ENCODE measurements around the gene FKBP2. TPM values are rescaled to one million over a fixed set of nuclear protein-coding genes. Genes with fewer than 3 reads are reported as not detected.

FKBP2 gene
- total RNA-seq, 1 experiment from 2014 or later, result 84.2 TPM

DNA sequence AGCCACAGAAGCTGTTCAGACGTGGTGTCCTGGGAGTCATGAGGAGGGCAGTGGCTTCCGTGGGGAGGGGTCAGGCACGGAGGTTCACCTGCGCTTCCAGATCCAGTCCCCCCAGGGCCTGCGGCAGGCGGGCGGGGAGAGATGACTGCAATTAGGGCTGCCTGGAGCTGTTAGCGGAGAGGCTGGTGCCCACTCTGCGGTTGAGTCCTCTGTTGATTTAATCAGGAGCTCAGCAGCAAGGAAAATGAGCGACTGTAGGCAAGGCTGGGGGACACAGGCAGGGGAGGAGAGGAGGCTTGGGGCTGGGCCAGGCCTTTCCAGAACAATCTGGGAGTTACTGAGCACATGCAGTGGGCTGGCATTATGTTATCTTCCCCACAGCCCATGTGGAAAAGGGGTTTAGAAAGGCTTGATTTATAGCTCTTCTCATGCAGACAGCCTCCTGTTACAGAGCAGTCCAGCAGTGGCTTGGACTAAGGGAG is 23.5 kb downstream of the FKBP2 start:
- TF ChIP-seq CTCF (conservative IDR thresholded peaks at IDR 0.05), result no peak
- TF ChIP-seq EZH2 (IDR thresholded peaks at IDR 0.05; ENCODE audit: low read depth), result no peak
- no peak overlapping the region for H3K27ac ChIP-seq
- H3K4me1 ChIP-seq (replicated peaks; ENCODE audit: insufficient read depth), result peaks cover 14% of the 10 kb centered on the region
- intact Hi-C loops (cut with micrococcal nuclease; ENCODE audit: unreplicated experiment), result no loop called here
- no peaks in the 10 kb centered on the region for H3K79me2 ChIP-seq (ENCODE audit: low read depth)
- H3K9me2 ChIP-seq (ENCODE audit: insufficient read depth), result no peaks in the 10 kb centered on the region
- no peaks in the 10 kb centered on the region for H3K9me3 ChIP-seq (ENCODE audit: insufficient read depth, low read depth)
- ChIA-PET POLR2A (ENCODE audit: unreplicated experiment) (no interaction called here), CTCF (interaction anchor here (0.6 kb wide), 1 partner anchor 918 kb away, joined by 8 read pairs; no protein-coding TSS in a partner anchor)
- H3K27me3 ChIP-seq (ENCODE audit: insufficient read depth, low read depth), result no peaks in the 10 kb centered on the region
- peaks cover 9% of the 10 kb centered on the region; the same call in 1 of the 2 replicates for H3K36me3 ChIP-seq (ENCODE audit: low read depth)
- H3K4me2 ChIP-seq, result no peak overlapping the region
- DNase-seq, result peak in 1 of 2 experiments; percentile 28
- H4K20me1 ChIP-seq (ENCODE audit: insufficient read depth), result no peaks in the 10 kb centered on the region
- no peak overlapping the region for H2AFZ ChIP-seq
- no peak overlapping the region for H3K4me3 ChIP-seq
- H3F3A ChIP-seq (ENCODE audit: insufficient read depth, low read depth), result peaks cover 28% of the 10 kb centered on the region
- no TSS peak for BruUV-seq (replicated peaks)

GRCh38 chr11:64265176-64266160 is 24.6 kb downstream of the FKBP2 start:
- Histone ChIP-seq H3K4me1 (replicated peaks; ENCODE audit: insufficient read depth) (peaks cover 14% of the 10 kb centered on the region), H3K4me3 (no peak overlapping the region), H3K27me3 (ENCODE audit: insufficient read depth, low read depth) (no peaks in the 10 kb centered on the region), H3K79me2 (ENCODE audit: low read depth) (no peaks in the 10 kb centered on the region), H3K36me3 (ENCODE audit: low read depth) (peaks cover 9% of the 10 kb centered on the region; the same call in 1 of the 2 replicates), H3K9me3 (ENCODE audit: insufficient read depth, low read depth) (no peaks in the 10 kb centered on the region), H3K9me2 (ENCODE audit: insufficient read depth) (no peaks in the 10 kb centered on the region), H3F3A (ENCODE audit: insufficient read depth, low read depth) (peaks cover 31% of the 10 kb centered on the region), H3K4me2 (no peak overlapping the region), H2AFZ (no peak overlapping the region), H4K20me1 (ENCODE audit: insufficient read depth) (no peaks in the 10 kb centered on the region), H3K27ac (no peak overlapping the region)
- ChIA-PET POLR2A (ENCODE audit: unreplicated experiment) (no interaction called here), CTCF (no interaction called here)
- intact Hi-C loops (cut with micrococcal nuclease; ENCODE audit: unreplicated experiment), result no loop called here
- no TSS peak for BruUV-seq (replicated peaks)
- no peak for TF ChIP-seq EZH2 (IDR thresholded peaks at IDR 0.05; ENCODE audit: low read depth)
- no peak for TF ChIP-seq CTCF (conservative IDR thresholded peaks at IDR 0.05)
- DNase-seq, result peak in 1 of 2 experiments; percentile 17

DNA sequence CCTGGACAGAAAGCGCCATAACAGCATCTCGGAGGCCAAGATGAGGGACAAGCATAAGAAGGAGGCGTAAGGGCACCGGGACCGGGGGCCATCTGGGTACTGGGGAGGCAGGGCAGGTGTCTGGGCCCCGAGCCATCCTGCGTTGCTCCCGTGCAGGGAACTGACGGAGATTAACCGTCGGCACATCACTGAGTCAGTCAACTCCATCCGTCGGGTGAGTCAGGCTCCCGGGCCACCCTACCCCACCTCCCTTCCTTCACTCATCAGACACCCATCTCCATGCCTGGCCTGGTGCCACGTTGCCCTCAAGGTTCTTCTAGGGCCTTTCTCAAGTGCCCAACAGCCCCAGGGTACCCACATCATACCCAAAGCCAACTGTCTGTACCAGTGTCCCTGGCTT is 25.4 kb downstream of the FKBP2 start:
- no peak overlapping the region for H3K4me3 ChIP-seq
- H3K9me2 ChIP-seq (ENCODE audit: insufficient read depth), result no peaks in the 10 kb centered on the region
- no peaks in the 10 kb centered on the region for H4K20me1 ChIP-seq (ENCODE audit: insufficient read depth)
- no peaks in the 10 kb centered on the region for H3K27me3 ChIP-seq (ENCODE audit: insufficient read depth, low read depth)
- peaks cover 14% of the 10 kb centered on the region for H3K4me1 ChIP-seq (replicated peaks; ENCODE audit: insufficient read depth)
- no TSS peak for BruUV-seq (replicated peaks)
- H2AFZ ChIP-seq, result no peak overlapping the region
- TF ChIP-seq CTCF (conservative IDR thresholded peaks at IDR 0.05) (no peak), EZH2 (IDR thresholded peaks at IDR 0.05; ENCODE audit: low read depth) (no peak)
- no peak overlapping the region for H3K27ac ChIP-seq
- no peaks in the 10 kb centered on the region for H3K9me3 ChIP-seq (ENCODE audit: insufficient read depth, low read depth)
- no peaks in the 10 kb centered on the region for H3K79me2 ChIP-seq (ENCODE audit: low read depth)
- peaks cover 33% of the 10 kb centered on the region for H3F3A ChIP-seq (ENCODE audit: insufficient read depth, low read depth)
- H3K4me2 ChIP-seq, result no peak overlapping the region
- peaks cover 9% of the 10 kb centered on the region; the same call in 1 of the 2 replicates for H3K36me3 ChIP-seq (ENCODE audit: low read depth)
- CTCF ChIA-PET, result interaction anchor here (0.6 to 1.7 kb wide), 2 partner anchors 9 to 52 kb away, joined by 3 read pairs; no protein-coding TSS in a partner anchor
- POLR2A ChIA-PET (ENCODE audit: unreplicated experiment), result no interaction called here
- DNase-seq, result no peak
- intact Hi-C loops (cut with micrococcal nuclease; ENCODE audit: unreplicated experiment), result no loop called here
